Loucy (cell line): ENCODE data around the gene LRRC61.

Experiments used
- H2AFZ ChIP-seq: fragments of 200-600 bp; sonication (generic); 2 replicates; pipeline ENCODE4 v1.6.0; 2016; ENCODE audit warnings: antibody characterized with exemption, mild to moderate bottlenecking, low read length, moderate library complexity
- H3F3A ChIP-seq: fragments of 200-600 bp; 2 replicates; pipeline ENCODE4 v1.6.0; 2016; ENCODE audit warnings: antibody characterized with exemption, low read depth, mild to moderate bottlenecking
- H3K27me3 ChIP-seq: fragments of 200-600 bp; sonication (generic); 2 replicates; pipeline ENCODE4 v1.6.1; 2014; ENCODE audit warnings: low read length, mild to moderate bottlenecking; ENCODE audit not compliant: insufficient read depth, poor library complexity, severe bottlenecking
- H3K36me3 ChIP-seq: fragments of 200-600 bp; sonication (generic); 2 replicates; pipeline ENCODE4 v1.6.1; 2016; ENCODE audit warnings: low read length; ENCODE audit not compliant: insufficient read depth
- H3K4me1 ChIP-seq: fragments of 200-600 bp; sonication (generic); 2 replicates; pipeline ENCODE4 v1.5.1; 2014; ENCODE audit warnings: low read length, mild to moderate bottlenecking; ENCODE audit not compliant: insufficient read depth, poor library complexity, severe bottlenecking
- H3K4me2 ChIP-seq: fragments of 200-600 bp; sonication (generic); 2 replicates; pipeline ENCODE4 v1.6.0; 2014; ENCODE audit warnings: antibody characterized with exemption, low read length, low read depth, mild to moderate bottlenecking; ENCODE audit not compliant: poor library complexity, severe bottlenecking
- H3K4me3 ChIP-seq: fragments of 200-600 bp; sonication (generic); 2 replicates; pipeline ENCODE4 v1.5.1; 2014; ENCODE audit warnings: low read length, mild to moderate bottlenecking, mixed read lengths; ENCODE audit not compliant: poor library complexity, severe bottlenecking
- H3K79me2 ChIP-seq: fragments of 200-600 bp; sonication (generic); 2 replicates; pipeline ENCODE4 v1.6.1; 2014; ENCODE audit warnings: low read length; ENCODE audit not compliant: insufficient read depth
- H3K9ac ChIP-seq: fragments of 200-600 bp; sonication (generic); 2 replicates; pipeline ENCODE4 v1.6.0; 2014; ENCODE audit warnings: mild to moderate bottlenecking, low read depth, low read length, moderate library complexity; ENCODE audit not compliant: poor library complexity, severe bottlenecking
- H3K9me2 ChIP-seq: fragments of 200-600 bp; sonication (generic); replicated peaks from 2 replicates; pipeline ENCODE4 v1.6.1; 2016; ENCODE audit warnings: low read depth, low read length, mixed read lengths
- H3K9me3 ChIP-seq: fragments of 200-600 bp; sonication (generic); 2 replicates; pipeline ENCODE4 v1.6.1; 2014; ENCODE audit warnings: mild to moderate bottlenecking, antibody characterized with exemption, low read length, low read depth; ENCODE audit not compliant: insufficient read depth
- H4K20me1 ChIP-seq: fragments of 200-600 bp; sonication (generic); 2 replicates; pipeline ENCODE4 v1.6.0; 2014; ENCODE audit warnings: antibody characterized with exemption, low read length, mild to moderate bottlenecking; ENCODE audit not compliant: insufficient read depth, poor library complexity, severe bottlenecking
- EZH2phosphoT487 ChIP-seq: fragments of 200-600 bp; IDR thresholded peaks from 2 replicates; pipeline ENCODE4 v1.6.1; 2018; ENCODE audit warnings: antibody characterized with exemption, mild to moderate bottlenecking, moderate library complexity, borderline replicate concordance
- TF ChIP-seq, protein P1 (sequence below): fragments of 200-600 bp; sonication (generic); conservative IDR thresholded peaks from 2 replicates; pipeline ENCODE4 v1.5.1; 2014; ENCODE audit warnings: mild to moderate bottlenecking, antibody characterized with exemption, low read length

Gene LRRC61

DNA sequence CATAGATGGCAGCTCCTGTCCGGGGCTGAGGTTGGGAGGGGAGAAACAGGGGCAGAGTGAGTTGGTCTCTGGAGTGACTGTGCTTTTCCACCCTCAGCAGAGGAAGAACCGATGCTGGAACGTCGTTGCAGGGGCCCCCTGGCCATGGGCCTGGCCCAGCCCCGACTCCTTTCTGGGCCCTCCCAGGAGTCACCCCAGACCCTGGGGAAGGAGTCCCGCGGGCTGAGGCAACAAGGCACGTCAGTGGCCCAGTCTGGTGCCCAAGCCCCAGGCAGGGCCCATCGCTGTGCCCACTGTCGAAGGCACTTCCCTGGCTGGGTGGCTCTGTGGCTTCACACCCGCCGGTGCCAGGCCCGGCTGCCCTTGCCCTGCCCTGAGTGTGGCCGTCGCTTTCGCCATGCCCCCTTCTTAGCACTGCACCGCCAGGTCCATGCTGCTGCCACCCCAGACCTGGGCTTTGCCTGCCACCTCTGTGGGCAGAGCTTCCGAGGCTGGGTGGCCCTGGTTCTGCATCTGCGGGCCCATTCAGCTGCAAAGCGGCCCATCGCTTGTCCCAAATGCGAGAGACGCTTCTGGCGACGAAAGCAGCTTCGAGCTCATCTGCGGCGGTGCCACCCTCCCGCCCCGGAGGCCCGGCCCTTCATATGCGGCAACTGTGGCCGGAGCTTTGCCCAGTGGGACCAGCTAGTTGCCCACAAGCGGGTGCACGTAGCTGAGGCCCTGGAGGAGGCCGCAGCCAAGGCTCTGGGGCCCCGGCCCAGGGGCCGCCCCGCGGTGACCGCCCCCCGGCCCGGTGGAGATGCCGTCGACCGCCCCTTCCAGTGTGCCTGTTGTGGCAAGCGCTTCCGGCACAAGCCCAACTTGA is 48.2 kb downstream of the LRRC61 start:
- Histone ChIP-seq H3K4me3 (peak overlapping the region; percentile 99), H4K20me1 (peaks cover 51% of the 10 kb centered on the region), H3K79me2 (peaks cover 72% of the 10 kb centered on the region), H3F3A (0 out of 2 replicates have a peak, but pooled peaks cover 5% of the 10 kb centered on the region), H3K4me1 (peaks cover 39% of the 10 kb centered on the region), H3K9me3 (no peaks in the 10 kb centered on the region), H3K27me3 (peaks cover 6% of the 10 kb centered on the region), H3K36me3 (peaks cover 19% of the 10 kb centered on the region; the same call in 1 of the 2 replicates), H3K9me2 (no peaks in the 10 kb centered on the region), H3K4me2 (peak overlapping the region; percentile 89), H2AFZ (no peak overlapping the region), H3K9ac (peak overlapping the region; percentile 100)
- TF ChIP-seq, protein P1, sequence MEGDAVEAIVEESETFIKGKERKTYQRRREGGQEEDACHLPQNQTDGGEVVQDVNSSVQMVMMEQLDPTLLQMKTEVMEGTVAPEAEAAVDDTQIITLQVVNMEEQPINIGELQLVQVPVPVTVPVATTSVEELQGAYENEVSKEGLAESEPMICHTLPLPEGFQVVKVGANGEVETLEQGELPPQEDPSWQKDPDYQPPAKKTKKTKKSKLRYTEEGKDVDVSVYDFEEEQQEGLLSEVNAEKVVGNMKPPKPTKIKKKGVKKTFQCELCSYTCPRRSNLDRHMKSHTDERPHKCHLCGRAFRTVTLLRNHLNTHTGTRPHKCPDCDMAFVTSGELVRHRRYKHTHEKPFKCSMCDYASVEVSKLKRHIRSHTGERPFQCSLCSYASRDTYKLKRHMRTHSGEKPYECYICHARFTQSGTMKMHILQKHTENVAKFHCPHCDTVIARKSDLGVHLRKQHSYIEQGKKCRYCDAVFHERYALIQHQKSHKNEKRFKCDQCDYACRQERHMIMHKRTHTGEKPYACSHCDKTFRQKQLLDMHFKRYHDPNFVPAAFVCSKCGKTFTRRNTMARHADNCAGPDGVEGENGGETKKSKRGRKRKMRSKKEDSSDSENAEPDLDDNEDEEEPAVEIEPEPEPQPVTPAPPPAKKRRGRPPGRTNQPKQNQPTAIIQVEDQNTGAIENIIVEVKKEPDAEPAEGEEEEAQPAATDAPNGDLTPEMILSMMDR, result no peak
- TF ChIP-seq EZH2phosphoT487, result no peak

DNA sequence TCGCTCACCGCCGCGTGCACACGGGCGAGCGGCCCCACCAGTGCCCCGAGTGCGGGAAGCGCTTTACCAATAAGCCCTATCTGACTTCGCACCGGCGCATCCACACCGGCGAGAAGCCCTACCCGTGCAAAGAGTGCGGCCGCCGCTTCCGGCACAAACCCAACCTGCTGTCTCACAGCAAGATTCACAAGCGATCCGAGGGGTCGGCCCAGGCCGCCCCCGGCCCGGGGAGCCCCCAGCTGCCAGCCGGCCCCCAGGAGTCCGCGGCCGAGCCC is 48.8 kb downstream of the LRRC61 start:
- peaks cover 19% of the 10 kb centered on the region; the same call in 1 of the 2 replicates for H3K36me3 ChIP-seq
- peaks cover 38% of the 10 kb centered on the region for H3K4me1 ChIP-seq
- 0 out of 2 replicates have a peak, but pooled peaks cover 5% of the 10 kb centered on the region for H3F3A ChIP-seq
- H3K79me2 ChIP-seq, result peaks cover 71% of the 10 kb centered on the region
- H3K9ac ChIP-seq, result no peak overlapping the region
- H4K20me1 ChIP-seq, result peaks cover 51% of the 10 kb centered on the region
- H3K9me2 ChIP-seq, result no peaks in the 10 kb centered on the region
- no peak overlapping the region for H3K4me2 ChIP-seq
- H2AFZ ChIP-seq, result no peak overlapping the region
- peaks cover 6% of the 10 kb centered on the region for H3K27me3 ChIP-seq
- TF ChIP-seq, protein P1, result no peak
- no peak for TF ChIP-seq EZH2phosphoT487
- H3K9me3 ChIP-seq, result no peaks in the 10 kb centered on the region
- no peak overlapping the region for H3K4me3 ChIP-seq

DNA sequence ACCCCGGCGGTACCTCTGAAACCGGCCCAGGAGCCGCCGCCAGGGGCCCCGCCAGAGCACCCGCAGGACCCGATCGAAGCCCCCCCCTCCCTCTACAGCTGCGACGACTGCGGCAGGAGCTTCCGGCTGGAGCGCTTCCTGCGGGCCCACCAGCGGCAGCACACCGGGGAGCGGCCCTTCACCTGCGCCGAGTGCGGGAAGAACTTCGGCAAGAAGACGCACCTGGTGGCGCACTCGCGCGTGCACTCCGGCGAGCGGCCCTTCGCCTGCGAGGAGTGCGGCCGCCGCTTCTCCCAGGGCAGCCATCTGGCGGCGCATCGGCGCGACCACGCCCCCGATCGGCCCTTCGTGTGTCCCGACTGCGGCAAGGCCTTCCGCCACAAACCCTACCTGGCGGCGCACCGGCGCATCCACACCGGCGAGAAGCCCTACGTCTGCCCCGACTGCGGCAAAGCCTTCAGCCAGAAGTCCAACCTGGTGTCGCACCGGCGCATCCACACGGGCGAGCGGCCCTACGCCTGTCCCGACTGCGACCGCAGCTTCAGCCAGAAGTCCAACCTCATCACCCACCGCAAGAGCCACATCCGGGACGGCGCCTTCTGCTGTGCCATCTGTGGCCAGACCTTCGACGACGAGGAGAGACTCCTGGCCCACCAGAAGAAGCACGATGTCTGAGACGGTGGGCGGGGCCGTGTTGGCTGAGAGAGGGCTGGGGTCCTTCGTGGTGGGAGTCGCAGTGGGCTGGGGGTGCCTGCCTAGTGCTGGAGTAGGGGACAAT is 49.3 kb downstream of the LRRC61 start:
- Histone ChIP-seq H3K9me3 (no peaks in the 10 kb centered on the region), H3K4me2 (peak overlapping the region; percentile 57), H3K27me3 (peaks cover 6% of the 10 kb centered on the region), H3K36me3 (peaks cover 19% of the 10 kb centered on the region; the same call in 1 of the 2 replicates), H3K9ac (peak overlapping the region; percentile 33), H3K4me3 (peak overlapping the region; percentile 17), H4K20me1 (peaks cover 53% of the 10 kb centered on the region), H3K9me2 (no peaks in the 10 kb centered on the region), H2AFZ (no peak overlapping the region), H3K79me2 (peaks cover 71% of the 10 kb centered on the region), H3K4me1 (peaks cover 37% of the 10 kb centered on the region), H3F3A (0 out of 2 replicates have a peak, but pooled peaks cover 4% of the 10 kb centered on the region)
- no peak for TF ChIP-seq EZH2phosphoT487
- TF ChIP-seq, protein P1, result no peak
